Measurements from ENCODE around the gene LETM1. TPM values are rescaled to one million over a fixed set of nuclear protein-coding genes. Genes with fewer than 3 reads are reported as not detected.

The LETM1 gene
- polyA plus RNA-seq, 1 donor: 15.2 TPM

DNA sequence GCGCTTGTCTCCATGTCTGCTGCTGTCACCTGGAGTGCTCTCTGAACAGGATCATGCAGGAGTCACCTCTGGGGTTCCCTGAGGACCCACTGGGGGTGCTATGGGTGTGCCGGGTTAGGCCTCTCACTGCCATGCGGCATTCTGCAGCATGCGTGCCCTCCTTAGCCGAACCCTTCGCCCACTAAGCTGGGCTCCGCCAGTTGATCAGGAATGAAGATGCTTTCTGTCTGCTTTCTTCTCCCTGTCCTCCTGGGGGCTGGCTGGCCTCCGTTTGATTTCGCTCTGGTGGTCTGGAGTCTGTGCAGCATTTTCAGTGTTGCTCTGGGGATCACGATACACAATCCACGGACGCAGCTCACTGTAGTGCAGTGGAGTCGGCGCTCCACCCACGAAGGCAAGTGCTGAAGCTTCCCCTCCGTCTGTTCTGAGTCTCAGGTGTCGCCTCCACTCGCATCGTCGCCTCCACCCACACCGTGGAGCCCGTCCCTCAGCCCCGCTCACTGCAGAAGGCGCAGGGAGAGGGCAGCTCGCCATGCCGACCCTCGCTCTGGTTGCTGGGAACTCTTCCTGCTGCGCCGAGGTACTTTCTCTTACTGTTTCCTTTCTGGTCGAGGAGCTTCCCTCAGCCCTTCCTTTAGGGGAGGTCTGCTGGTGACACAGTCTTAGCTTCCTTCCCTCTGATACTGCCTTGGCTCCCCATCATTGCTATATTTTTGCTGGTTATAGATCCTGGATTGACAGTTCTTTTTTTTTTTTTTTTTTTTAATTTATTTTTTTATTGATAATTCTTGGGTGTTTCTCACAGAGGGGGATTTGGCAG is 29.2 kb downstream of the LETM1 start:
- no peak for DNase-seq (ENCODE audit: low read depth)

DNA sequence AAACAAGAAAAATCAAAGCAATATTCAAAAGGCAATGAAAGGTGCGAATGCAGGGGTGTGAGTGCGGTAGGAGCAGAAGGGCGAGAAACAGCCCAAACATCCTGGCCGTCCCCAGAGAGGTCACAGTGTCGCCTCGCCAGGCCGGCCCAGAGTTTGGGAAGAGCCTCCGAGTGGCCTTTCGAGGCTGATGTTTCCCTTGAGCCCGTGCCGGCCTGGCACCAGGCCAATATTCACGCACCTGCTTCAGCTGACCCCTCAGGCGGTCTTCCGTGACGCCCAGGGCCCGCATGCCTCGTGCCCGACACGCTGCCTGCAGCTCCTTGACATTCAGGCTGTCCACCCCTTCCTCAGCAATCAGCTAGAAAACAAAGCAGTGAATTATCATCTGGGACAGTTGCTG is 30.6 kb downstream of the LETM1 start:
- no peak for DNase-seq (ENCODE audit: low read depth)

DNA sequence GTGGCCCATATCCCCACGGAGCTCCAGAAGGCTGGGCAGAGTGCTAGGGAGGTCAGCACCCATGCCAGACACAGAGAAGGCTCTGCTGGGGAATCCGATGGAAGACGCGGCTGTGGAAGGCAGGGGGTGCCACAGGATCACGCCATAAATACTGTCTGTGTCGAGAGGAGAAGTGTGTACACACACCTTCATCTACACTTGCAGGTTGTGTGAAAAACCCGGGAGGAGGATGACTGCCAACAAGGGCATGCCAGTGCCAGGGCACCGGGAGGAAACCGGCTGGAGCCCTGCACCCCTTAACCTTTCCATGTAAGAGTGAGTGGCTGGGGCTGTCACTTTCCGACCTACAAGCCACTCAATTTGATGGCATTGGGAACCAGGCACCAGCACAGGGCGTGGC is 31.2 kb downstream of the LETM1 start:
- DNase-seq (ENCODE audit: low read depth): no peak

- no peak for DNase-seq (ENCODE audit: low read depth)
Observed at GRCh38 chr4:1823545-1823932, 32.4 kb downstream of the LETM1 start.

DNA sequence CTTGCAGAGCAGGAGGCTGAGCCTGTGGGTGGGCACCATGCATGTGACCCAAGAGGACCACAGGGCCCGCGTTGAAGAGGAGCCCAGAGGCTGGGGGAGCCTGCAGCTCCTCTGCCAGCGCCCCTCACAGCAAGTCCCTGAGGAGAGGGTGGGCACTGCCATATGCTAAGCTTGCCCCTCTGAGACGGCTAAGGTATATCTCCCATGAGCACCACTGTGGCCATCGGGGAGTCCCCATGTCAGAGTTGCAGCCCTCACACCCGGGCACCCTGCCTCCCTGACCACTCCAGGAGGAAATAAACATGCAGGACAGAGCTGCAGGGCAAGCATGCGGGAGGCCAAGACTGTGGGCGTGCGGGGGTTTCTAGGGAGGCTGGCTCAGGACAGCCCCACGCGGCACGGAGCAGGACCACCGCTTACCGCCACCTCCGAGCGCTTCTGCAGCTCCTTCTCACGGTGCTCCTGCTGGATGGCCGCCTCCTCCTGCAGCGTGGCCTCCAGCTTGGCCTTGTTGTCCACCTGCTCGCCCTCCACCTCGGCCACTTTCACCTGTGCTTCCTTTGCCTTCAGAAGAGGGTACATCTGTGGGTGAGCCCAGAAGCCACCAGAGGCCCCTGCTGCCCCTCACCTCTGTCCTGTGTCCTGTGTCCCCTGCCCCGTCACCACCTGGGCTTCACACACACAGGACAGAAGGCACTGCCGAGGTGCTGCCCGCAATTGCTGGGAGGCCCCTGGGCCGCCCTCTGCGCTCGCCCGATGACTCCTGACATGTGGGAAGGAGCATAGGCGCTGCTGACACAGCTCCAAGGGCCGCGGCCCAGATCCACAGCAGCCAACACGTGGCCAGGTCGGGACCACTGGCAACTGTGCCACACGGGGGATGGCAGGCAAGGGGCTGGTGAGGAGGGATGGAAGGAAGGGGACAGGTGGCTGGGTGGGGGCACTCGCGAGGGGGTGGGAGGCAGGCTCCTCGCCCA is 33.1 kb downstream of the LETM1 start:
- DNase-seq (ENCODE audit: low read depth): no peak

GRCh38 chr4:1821679-1822567 is 34.0 kb downstream of the LETM1 start:
- no peak for DNase-seq (ENCODE audit: low read depth)

- DNase-seq (ENCODE audit: low read depth): no peak
Observed at GRCh38 chr4:1819816-1820215, 36.1 kb downstream of the LETM1 start.

DNA sequence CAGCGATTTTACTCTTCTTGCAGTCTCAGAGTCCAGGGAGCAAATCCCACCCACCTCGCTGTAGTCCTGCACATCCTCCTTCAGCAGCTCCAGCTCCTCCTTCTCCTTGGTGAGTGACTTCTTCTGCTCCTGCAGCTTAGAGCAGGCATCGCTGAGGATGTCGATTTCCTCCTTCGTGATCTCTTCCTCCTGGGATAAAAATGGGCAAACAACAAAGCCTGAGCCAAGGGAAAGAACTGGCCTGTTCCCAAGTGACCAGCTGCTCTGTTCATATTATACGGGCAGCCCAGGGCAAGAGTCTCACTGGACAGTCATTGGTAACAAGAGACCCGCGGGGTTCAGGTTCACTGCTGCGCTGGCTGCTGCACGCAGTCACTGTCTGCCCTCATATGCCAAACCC is 36.7 kb downstream of the LETM1 start:
- no peak for DNase-seq (ENCODE audit: low read depth)

DNA sequence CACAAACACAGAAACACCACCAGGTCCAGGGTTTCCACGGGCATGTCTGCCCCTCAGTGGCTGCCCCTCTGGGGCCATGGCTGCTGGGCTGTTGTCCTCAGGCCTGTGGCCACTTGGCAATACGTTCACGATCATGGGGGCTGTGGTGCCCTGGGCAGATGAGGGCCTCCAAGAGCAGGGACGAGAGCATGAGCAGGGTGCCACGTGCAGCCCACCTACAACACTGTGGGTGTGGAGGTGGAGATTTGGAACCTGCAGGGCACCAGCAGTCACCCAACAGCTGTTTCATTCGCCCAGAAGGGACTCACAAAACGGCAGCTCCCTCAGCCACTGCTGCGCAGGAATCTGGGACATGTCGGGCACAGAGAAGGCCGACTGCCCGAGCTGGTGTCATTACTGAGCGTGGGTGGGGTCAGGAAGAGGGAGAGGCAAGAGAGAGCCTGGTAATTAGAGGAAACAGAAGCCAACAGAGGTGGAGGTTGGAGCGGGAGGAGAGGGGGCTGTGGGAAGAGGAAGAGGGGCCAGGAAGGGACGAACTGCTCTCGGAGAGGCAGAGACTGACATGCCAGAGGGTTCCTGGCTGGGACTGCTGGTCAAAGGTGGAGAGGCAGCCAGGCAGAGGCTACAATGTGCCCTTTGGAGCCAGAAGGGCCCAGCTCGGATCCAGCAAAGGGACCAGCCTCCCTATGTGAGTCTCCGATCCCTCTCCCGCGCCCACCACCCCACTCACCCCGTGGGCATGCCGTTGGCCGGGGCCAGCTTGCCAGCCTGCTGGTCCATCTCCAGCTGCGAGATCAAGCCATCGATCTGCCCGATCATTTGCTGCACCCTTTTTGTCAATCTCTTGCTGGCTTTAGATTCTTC is 39.7 kb downstream of the LETM1 start:
- DNase-seq (ENCODE audit: low read depth): no peak

- DNase-seq (ENCODE audit: low read depth): no peak
Observed at GRCh38 chr4:1815096-1815996, 40.6 kb downstream of the LETM1 start.

DNA sequence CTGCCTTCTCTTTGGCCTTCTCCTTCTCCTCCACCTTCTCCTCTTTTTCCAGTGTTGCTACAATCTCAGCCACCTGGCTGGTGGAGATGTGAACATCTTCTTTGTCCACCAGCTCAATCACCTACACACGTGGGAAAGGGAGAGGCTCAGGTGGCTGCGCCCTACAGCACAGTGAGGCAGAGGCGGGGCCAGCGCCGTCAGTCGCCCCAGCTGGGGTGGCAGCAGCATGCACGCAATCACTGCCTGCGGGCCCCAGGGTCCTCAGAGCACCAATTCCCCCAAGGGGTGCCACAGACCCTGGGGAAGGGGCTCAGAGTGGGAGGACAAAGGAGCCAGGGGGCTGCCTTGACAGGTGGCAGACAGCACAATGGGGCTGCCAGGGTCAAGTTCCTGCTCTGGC is 41.5 kb downstream of the LETM1 start:
- no peak for DNase-seq (ENCODE audit: low read depth)

- no peak for DNase-seq (ENCODE audit: low read depth)
Observed at GRCh38 chr4:1813915-1814314, 42.0 kb downstream of the LETM1 start.

DNA sequence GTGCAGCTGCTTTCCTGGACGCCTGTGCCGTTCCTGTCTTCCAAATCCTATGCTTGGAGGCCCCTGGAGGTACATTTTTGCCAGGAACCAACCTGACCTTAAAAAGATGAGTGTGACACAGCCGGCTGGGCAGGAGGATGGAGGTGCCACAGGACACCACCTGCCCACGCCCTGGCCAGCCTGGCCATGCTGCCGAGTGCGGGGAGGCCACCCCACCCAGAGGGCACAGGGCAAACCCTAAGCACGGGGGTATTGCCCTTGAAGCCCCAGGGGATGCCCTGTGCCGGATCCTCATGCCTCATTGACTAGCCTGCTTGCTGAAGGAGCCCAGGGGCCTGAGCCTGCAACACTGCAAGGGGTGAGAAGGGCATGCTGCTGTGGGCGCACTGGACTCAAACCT is 42.7 kb downstream of the LETM1 start:
- no peak for DNase-seq (ENCODE audit: low read depth)

- no peak for DNase-seq (ENCODE audit: low read depth)
Observed at GRCh38 chr4:1812720-1813119, 43.2 kb downstream of the LETM1 start.

GRCh38 chr4:1810765-1811164 is 45.2 kb downstream of the LETM1 start:
- DNase-seq (ENCODE audit: low read depth): no peak

DNA sequence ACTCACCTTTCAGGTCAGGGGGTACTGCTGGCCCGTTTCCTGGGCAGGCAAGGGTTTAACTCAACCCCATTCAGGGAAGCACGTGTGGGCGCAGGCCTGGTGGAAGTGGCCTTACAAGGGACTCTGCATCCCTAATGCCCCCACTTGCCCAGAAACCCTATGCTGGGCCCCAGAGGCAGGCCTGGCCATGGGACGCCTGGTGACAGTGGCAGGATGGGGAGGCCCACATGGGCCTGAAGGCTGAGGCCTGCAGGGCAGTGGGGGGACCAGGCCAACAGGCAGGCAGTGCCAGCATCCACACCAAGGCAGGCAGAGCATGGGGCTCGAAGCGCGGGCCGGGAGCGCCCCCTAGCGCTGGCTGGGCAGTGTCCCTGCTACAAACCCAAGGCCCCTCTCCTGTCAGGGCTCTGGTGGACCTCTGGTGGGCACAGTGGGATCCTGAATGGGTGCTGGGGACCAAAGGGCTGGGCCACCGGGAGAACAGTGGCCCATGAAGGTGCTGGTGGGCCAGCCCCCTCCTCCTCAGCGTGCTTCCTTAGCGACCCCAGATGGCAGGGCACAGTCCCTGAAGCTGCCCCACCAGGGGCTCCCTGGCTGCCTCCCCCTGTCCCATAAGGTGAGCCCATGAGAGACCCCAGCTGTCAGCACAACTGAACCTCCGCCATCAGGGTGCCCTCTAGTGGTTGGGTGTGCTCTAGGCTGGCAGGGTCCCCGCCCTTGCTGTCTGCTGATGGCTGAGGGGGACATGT is 46.0 kb downstream of the LETM1 start:
- no peak for DNase-seq (ENCODE audit: low read depth)

GRCh38 chr4:1808851-1809753 is 46.9 kb downstream of the LETM1 start:
- no peak for DNase-seq (ENCODE audit: low read depth)

DNA sequence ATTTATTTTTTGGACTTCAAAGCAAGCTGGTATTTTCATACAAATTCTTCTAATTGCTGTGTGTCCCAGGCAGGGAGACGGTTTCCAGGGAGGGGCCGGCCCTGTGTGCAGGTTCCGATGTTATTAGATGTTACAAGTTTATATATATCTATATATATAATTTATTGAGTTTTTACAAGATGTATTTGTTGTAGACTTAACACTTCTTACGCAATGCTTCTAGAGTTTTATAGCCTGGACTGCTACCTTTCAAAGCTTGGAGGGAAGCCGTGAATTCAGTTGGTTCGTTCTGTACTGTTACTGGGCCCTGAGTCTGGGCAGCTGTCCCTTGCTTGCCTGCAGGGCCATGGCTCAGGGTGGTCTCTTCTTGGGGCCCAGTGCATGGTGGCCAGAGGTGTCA is 47.6 kb downstream of the LETM1 start:
- no peak for DNase-seq (ENCODE audit: low read depth)

Data from forelimb muscle (tissue), 1 donor.